Upper lobe of left lung (tissue), 6 donors: ENCODE measurements around the gene FHIT. TPM values are rescaled to one million over a fixed set of nuclear protein-coding genes. Genes with fewer than 3 reads are reported as not detected.

Source experiments
- ATAC-seq, 2 donors: fragments of 200-7000 bp; cut with Tn5 transposase; one replicate each; pipeline ENCODE4 v1.9.1; 2022; ENCODE audit warnings: mild to moderate bottlenecking in 2 of 2, moderate library complexity in 2 of 2; ENCODE audit not compliant: low FRiP score in 2 of 2
- DNase-seq, 2 donors: peaks; one replicate each; pipeline ENCODE4 v3.0.0-alpha.2; 2019 to 2020
- H3K27ac ChIP-seq, 4 donors: fragments of 200-600 bp; sonication (generic); one replicate each; pipeline ENCODE4 v1.5.1; 2016 to 2019
- H3K27me3 ChIP-seq, 4 donors: fragments of 200-600 bp; sonication (generic); one replicate each; pipeline ENCODE4 v1.5.1; 2017 to 2019
- H3K36me3 ChIP-seq, 4 donors: fragments of 200-600 bp; sonication (generic); one replicate each; pipeline ENCODE4 v1.5.1; 2016 to 2019
- H3K4me1 ChIP-seq, 4 donors: fragments of 200-600 bp; sonication (generic); one replicate each; pipeline ENCODE4 v1.5.1; 2018 to 2019
- H3K4me3 ChIP-seq, 4 donors: fragments of 200-600 bp; sonication (generic); one replicate each; pipeline ENCODE4 v1.5.1; 2017 to 2019; ENCODE audit warnings: mild to moderate bottlenecking in 2 of 4, moderate library complexity in 1 of 4
- H3K9me3 ChIP-seq, 4 donors: fragments of 200-600 bp; sonication (generic); one replicate each; pipeline ENCODE4 v1.5.1; 2018 to 2019
- EP300 ChIP-seq, 4 donors: sonication (generic); formaldehyde crosslinking; IDR thresholded peaks; one replicate each; pipeline ENCODE4 v1.5.1; 2017; ENCODE audit warnings: antibody characterized with exemption in 4 of 4, control low read depth in 2 of 4
- POLR2A ChIP-seq, 4 donors: fragments of 450-650 bp; IDR thresholded peaks; one replicate each; pipeline ENCODE4 v1.5.1; 2016 to 2017; ENCODE audit warnings: antibody characterized with exemption in 4 of 4, mild to moderate bottlenecking in 2 of 4
- POLR2AphosphoS5 ChIP-seq, 2 donors: sonication (generic); formaldehyde crosslinking; IDR thresholded peaks; one replicate each; pipeline ENCODE4 v1.5.1; 2017; ENCODE audit warnings: antibody characterized with exemption in 2 of 2
- WGBS, 2 donors: methylation state at CpG; one replicate each; pipeline ENCODE4 v1.1.5; 2017 to 2018; 5-methylcytosine and 5-hydroxymethylcytosine counted together
- total RNA-seq, 6 donors: library from RNA; depleted of rRNA in 4 of 6; stranded (reverse); fragments of >200 nt in 4 of 6; gene quantifications; one replicate each; pipeline versions ENCODE4 v1.1.0 to v1.2.1, GENCODE V29; 2016 to 2021
- TF ChIP-seq, protein P1 (sequence below), 6 experiments: fragments of 450-650 bp in 4 of 6; fragments of 200-600 bp in 2 of 6; sonication (generic) in 2 of 6; IDR thresholded peaks; one replicate each; pipeline ENCODE4 v1.5.1; 2016 to 2019; ENCODE audit warnings: antibody characterized with exemption in 6 of 6
- donor health status: DM: no; HTN: no; CAD: no; lungs with moderate emphysema.
- donor health status: DM: no; HTN: yes; CAD: no; lungs with severe emphysema.

The FHIT gene
- total RNA-seq, 6 donors from 2014 or later, result 6.8 to 56.6 (median 11.1) TPM

DNA sequence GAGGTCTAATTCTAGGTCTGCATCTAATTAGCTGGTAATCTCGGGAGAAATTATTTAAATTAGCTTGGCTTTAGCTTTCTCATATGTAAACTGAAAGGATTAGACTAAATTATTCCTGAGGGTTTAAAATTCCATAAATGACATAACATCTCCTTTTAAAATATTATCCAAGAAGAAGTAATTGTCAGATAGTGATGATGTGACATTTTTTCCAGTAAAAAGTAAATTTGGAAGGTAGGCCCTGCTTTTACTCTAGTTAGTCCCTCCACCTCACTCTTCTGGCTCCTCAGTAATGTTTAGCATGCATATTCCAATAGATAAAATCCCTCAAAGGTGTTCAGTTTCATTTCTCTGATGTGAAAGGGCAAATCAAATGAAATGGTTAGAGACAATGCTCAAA, 215.7 kb downstream of the FHIT start:
- Histone ChIP-seq H3K4me1 (no peaks in the 10 kb centered on the region), H3K4me3 (no peak overlapping the region), H3K9me3 (no peaks in the 10 kb centered on the region), H3K36me3 (no peaks in the 10 kb centered on the region), H3K27ac (no peak overlapping the region), H3K27me3 (no peaks in the 10 kb centered on the region)
- ATAC-seq (no peak), DNase-seq (no peak)
- TF ChIP-seq EP300 (IDR thresholded peaks at IDR 0.05) (no peak), POLR2AphosphoS5 (IDR thresholded peaks at IDR 0.05) (no peak), POLR2A (IDR thresholded peaks at IDR 0.05) (no peak)
- TF ChIP-seq, protein P1, sequence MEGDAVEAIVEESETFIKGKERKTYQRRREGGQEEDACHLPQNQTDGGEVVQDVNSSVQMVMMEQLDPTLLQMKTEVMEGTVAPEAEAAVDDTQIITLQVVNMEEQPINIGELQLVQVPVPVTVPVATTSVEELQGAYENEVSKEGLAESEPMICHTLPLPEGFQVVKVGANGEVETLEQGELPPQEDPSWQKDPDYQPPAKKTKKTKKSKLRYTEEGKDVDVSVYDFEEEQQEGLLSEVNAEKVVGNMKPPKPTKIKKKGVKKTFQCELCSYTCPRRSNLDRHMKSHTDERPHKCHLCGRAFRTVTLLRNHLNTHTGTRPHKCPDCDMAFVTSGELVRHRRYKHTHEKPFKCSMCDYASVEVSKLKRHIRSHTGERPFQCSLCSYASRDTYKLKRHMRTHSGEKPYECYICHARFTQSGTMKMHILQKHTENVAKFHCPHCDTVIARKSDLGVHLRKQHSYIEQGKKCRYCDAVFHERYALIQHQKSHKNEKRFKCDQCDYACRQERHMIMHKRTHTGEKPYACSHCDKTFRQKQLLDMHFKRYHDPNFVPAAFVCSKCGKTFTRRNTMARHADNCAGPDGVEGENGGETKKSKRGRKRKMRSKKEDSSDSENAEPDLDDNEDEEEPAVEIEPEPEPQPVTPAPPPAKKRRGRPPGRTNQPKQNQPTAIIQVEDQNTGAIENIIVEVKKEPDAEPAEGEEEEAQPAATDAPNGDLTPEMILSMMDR (IDR thresholded peaks at IDR 0.05), result no peak
- WGBS, 2 donors, result 90 to 100% methylated on average over 1 of the region's 1 CpG

DNA sequence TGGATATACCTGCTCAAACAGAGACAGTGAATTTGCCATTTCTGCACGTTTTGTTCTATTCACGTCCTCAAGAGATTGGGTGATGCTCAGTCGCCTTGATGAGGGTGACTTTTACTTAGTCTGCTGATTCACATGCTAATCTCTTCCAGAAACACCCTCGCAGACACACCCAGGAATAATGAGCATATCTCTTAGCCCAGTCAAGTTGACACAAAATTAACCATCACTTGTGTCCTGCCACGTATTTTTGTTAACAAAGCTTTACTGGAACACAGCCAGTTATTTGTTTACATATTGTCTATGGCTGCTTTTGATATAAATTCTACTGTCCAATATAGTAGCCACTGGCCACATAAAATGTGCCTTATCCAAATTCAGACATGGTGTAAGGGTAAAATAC, 218.3 kb downstream of the FHIT start:
- Histone ChIP-seq H3K27me3 (no peaks in the 10 kb centered on the region), H3K36me3 (no peaks in the 10 kb centered on the region), H3K4me1 (no peaks in the 10 kb centered on the region), H3K9me3 (no peaks in the 10 kb centered on the region), H3K4me3 (no peak overlapping the region), H3K27ac (no peak overlapping the region)
- TF ChIP-seq EP300 (IDR thresholded peaks at IDR 0.05) (no peak), POLR2AphosphoS5 (IDR thresholded peaks at IDR 0.05) (no peak), POLR2A (IDR thresholded peaks at IDR 0.05) (no peak)
- TF ChIP-seq, protein P1 (IDR thresholded peaks at IDR 0.05), result no peak
- ATAC-seq (no peak), DNase-seq (no peak)
- WGBS, 2 donors, result 79 to 83% methylated on average over 5 of the region's 5 CpGs

DNA sequence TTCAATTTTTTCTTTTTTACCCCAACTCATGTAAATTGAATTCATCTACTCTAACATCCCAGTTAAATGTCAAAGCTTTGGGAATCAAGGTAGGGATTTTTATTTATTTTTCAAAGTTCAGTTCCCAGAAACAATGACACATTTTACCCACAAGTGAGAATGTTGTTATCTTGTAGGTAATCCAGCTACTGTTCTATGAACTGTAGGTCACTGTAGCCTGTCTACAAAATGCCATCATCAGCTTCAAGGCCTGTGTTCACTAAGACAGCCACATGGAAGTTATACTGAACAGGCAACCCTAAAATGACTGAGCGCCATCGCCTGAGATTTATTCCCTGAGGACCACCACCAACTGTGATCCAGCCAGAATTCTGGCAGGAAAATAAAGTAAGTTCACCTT, 219.7 kb downstream of the FHIT start:
- TF ChIP-seq EP300 (IDR thresholded peaks at IDR 0.05) (no peak), POLR2AphosphoS5 (IDR thresholded peaks at IDR 0.05) (no peak), POLR2A (IDR thresholded peaks at IDR 0.05) (no peak)
- TF ChIP-seq, protein P1 (IDR thresholded peaks at IDR 0.05), result no peak
- no peak for ATAC-seq
- 93 to 97% methylated on average over 2 of the region's 2 CpGs for WGBS, 2 donors

DNA sequence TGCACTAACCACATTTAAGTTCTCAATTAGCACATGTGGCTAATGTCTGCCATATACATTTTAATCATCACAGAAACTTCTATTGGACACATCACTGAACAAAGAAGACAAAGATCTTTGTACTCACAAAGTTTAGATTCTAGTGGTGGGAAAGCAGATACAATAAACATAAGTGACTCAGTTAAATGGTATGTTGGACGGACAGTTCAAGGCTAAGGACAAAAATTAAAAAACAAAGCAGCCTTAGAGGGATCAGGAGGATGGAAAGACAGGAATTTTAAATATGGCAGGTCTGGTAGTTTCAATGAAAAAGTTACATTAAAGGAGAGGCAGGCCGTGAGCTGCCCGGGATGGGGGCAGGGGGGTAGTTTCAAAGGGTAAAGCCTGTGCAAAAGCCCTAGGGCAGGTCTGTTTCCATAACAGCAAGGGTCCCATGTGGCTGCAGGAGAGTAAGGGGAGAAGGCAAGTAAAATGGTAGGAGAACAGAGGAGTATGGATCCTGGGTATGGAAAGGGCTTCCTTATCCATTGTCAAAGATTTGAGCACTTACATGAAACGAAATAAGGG, 220.7 kb downstream of the FHIT start:
- Histone ChIP-seq H3K9me3 (no peaks in the 10 kb centered on the region), H3K4me1 (no peaks in the 10 kb centered on the region), H3K27ac (no peak overlapping the region), H3K27me3 (no peaks in the 10 kb centered on the region), H3K36me3 (no peaks in the 10 kb centered on the region), H3K4me3 (no peak overlapping the region)
- ATAC-seq (no peak), DNase-seq (no peak)
- TF ChIP-seq EP300 (IDR thresholded peaks at IDR 0.05) (no peak), POLR2AphosphoS5 (IDR thresholded peaks at IDR 0.05) (no peak), POLR2A (IDR thresholded peaks at IDR 0.05) (no peak)
- TF ChIP-seq, protein P1 (IDR thresholded peaks at IDR 0.05), result no peak
- WGBS, 2 donors, result 92% methylated on average over 4 of the region's 4 CpGs

More for the DNA sequence above, 219.7 kb downstream of the FHIT start:
- Histone ChIP-seq H3K4me1 (no peaks in the 10 kb centered on the region), H3K36me3 (no peaks in the 10 kb centered on the region), H3K9me3 (no peaks in the 10 kb centered on the region), H3K4me3 (no peak overlapping the region), H3K27me3 (no peaks in the 10 kb centered on the region), H3K27ac (no peak overlapping the region)
- DNase-seq, result no peak

- H3K9me3 ChIP-seq, result no peaks in the 10 kb centered on the region
- no peak for DNase-seq
- ATAC-seq, result no peak
- H3K36me3 ChIP-seq, result no peaks in the 10 kb centered on the region
- H3K27ac ChIP-seq, result no peak overlapping the region
- TF ChIP-seq EP300 (IDR thresholded peaks at IDR 0.05), result no peak
- TF ChIP-seq POLR2A (IDR thresholded peaks at IDR 0.05), result no peak
- TF ChIP-seq, protein P1 (IDR thresholded peaks at IDR 0.05), result no peak
- TF ChIP-seq POLR2AphosphoS5 (IDR thresholded peaks at IDR 0.05), result no peak
- H3K27me3 ChIP-seq, result no peaks in the 10 kb centered on the region
- no peaks in the 10 kb centered on the region for H3K4me1 ChIP-seq
- H3K4me3 ChIP-seq, result no peak overlapping the region
- WGBS, 2 donors, result 56 to 62% methylated on average over 5 of the region's 5 CpGs
Observed at GRCh38 chr3:61029194-61029593, 222.1 kb downstream of the FHIT start.
